Measurements from ENCODE around the gene PEMT.

- no peak for TF ChIP-seq CTCF (IDR thresholded peaks at IDR 0.05)
- no peak for TF ChIP-seq TCF7L2 (IDR thresholded peaks at IDR 0.05; ENCODE audit: low read depth, low read length)
- no peak for TF ChIP-seq POLR2AphosphoS5 (IDR thresholded peaks at IDR 0.05; ENCODE audit: low read depth, low read length)
- TF ChIP-seq SIN3A (IDR thresholded peaks at IDR 0.05; ENCODE audit: borderline replicate concordance, insufficient read depth, low read depth, low read length) = no peak
- TF ChIP-seq, protein P1, sequence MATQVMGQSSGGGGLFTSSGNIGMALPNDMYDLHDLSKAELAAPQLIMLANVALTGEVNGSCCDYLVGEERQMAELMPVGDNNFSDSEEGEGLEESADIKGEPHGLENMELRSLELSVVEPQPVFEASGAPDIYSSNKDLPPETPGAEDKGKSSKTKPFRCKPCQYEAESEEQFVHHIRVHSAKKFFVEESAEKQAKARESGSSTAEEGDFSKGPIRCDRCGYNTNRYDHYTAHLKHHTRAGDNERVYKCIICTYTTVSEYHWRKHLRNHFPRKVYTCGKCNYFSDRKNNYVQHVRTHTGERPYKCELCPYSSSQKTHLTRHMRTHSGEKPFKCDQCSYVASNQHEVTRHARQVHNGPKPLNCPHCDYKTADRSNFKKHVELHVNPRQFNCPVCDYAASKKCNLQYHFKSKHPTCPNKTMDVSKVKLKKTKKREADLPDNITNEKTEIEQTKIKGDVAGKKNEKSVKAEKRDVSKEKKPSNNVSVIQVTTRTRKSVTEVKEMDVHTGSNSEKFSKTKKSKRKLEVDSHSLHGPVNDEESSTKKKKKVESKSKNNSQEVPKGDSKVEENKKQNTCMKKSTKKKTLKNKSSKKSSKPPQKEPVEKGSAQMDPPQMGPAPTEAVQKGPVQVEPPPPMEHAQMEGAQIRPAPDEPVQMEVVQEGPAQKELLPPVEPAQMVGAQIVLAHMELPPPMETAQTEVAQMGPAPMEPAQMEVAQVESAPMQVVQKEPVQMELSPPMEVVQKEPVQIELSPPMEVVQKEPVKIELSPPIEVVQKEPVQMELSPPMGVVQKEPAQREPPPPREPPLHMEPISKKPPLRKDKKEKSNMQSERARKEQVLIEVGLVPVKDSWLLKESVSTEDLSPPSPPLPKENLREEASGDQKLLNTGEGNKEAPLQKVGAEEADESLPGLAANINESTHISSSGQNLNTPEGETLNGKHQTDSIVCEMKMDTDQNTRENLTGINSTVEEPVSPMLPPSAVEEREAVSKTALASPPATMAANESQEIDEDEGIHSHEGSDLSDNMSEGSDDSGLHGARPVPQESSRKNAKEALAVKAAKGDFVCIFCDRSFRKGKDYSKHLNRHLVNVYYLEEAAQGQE (IDR thresholded peaks at IDR 0.05; ENCODE audit: insufficient read depth in 1 of 2, low read depth in 2 of 2, low read length in 1 of 2) = no peak
Measured at GRCh38 chr17:17564896-17565295, 26.6 kb downstream of the PEMT start.

All from Panc1 (cell line).